Activated T-cell treated with anti-CD3 and anti-CD28 coated beads for 24 hours (primary cell): ENCODE results near the gene ZFPL1.

ENCODE experiments used
- DNase-seq: peaks from one replicate; pipeline ENCODE4 v3.0.0-alpha.2; 2020; ENCODE audit warnings: low read depth

The ZFPL1 gene

GRCh38 chr11:65130631-65131416 lies 46.8 kb downstream of the ZFPL1 start:
- no peak for DNase-seq

GRCh38 chr11:65131417-65131776 lies 47.4 kb downstream of the ZFPL1 start:
- DNase-seq = no peak

- DNase-seq = no peak
Observed at GRCh38 chr11:65131895-65132237, 47.8 kb downstream of the ZFPL1 start.

- DNase-seq = no peak
Observed at GRCh38 chr11:65132238-65132987, 48.4 kb downstream of the ZFPL1 start.

GRCh38 chr11:65132988-65133700 lies 49.1 kb downstream of the ZFPL1 start:
- no peak for DNase-seq

GRCh38 chr11:65133724-65134123 lies 49.7 kb downstream of the ZFPL1 start:
- DNase-seq = no peak

- peak; percentile 89 for DNase-seq
Observed at GRCh38 chr11:65134240-65134951, 50.4 kb downstream of the ZFPL1 start, which contains the start of gene SYVN1. SYVN1 (minus strand) TSS chr11:65134519; CDS start chr11:65133601, 918 bp downstream.

GRCh38 chr11:65134952-65135632 lies 51.1 kb downstream of the ZFPL1 start:
- DNase-seq = peak; percentile 79

- DNase-seq = no peak
Observed at GRCh38 chr11:65135633-65136145, 51.7 kb downstream of the ZFPL1 start.

- DNase-seq = no peak
Observed at GRCh38 chr11:65136515-65137096, 52.6 kb downstream of the ZFPL1 start.
